SU-DHL-6 (cell line): ENCODE results near the gene COL7A1.

Experiments
- H2AFZ ChIP-seq: fragments of 200-600 bp; sonication (generic); 2 replicates; pipeline ENCODE4 v1.6.1; 2014; ENCODE audit warnings: low read depth, mild to moderate bottlenecking, moderate library complexity, mixed read lengths, antibody characterized with exemption, low read length; ENCODE audit not compliant: severe bottlenecking
- H3F3A ChIP-seq: fragments of 200-600 bp; shearing (Covaris generic); 2 replicates; pipeline ENCODE4 v1.6.0; 2016; ENCODE audit warnings: antibody characterized with exemption, mild to moderate bottlenecking; ENCODE audit not compliant: insufficient read depth
- H3K27ac ChIP-seq: fragments of 200-600 bp; sonication (generic); 2 replicates; pipeline ENCODE4 v1.5.1; 2016; ENCODE audit warnings: low read depth, mild to moderate bottlenecking, low read length, moderate library complexity, mixed read lengths
- H3K27me3 ChIP-seq: fragments of 200-600 bp; sonication (generic), shearing (Covaris generic); 2 replicates; pipeline ENCODE4 v1.6.0; 2014; ENCODE audit warnings: mild to moderate bottlenecking, low read length
- H3K36me3 ChIP-seq: fragments of 200-600 bp; sonication (generic); 2 replicates; pipeline ENCODE4 v1.6.1; 2014; ENCODE audit warnings: mild to moderate bottlenecking, low read length, mixed read lengths
- H3K4me2 ChIP-seq: fragments of 300-600, 200-600 bp; shearing (Covaris generic), sonication (generic); 2 replicates; pipeline ENCODE4 v1.6.0; 2014; ENCODE audit warnings: low read length, low read depth, mild to moderate bottlenecking; ENCODE audit not compliant: poor library complexity, severe bottlenecking
- H3K4me3 ChIP-seq: fragments of 200-600 bp; sonication (generic); 2 replicates; pipeline ENCODE4 v1.5.1; 2014; ENCODE audit warnings: antibody characterized with exemption, low read length, mild to moderate bottlenecking, mixed read lengths; ENCODE audit not compliant: insufficient read depth, poor library complexity, severe bottlenecking
- H3K79me2 ChIP-seq: fragments of 200-600 bp; sonication (generic); 2 replicates; pipeline ENCODE4 v1.6.1; 2014; ENCODE audit warnings: mild to moderate bottlenecking, low read length, moderate library complexity; ENCODE audit not compliant: insufficient read depth
- H3K9ac ChIP-seq: fragments of 200-600 bp; sonication (generic); 2 replicates; pipeline ENCODE4 v1.7.0; 2014; ENCODE audit warnings: mild to moderate bottlenecking, low read length
- H3K9me2 ChIP-seq: fragments of 200-600 bp; sonication (generic); replicated peaks from 2 replicates; pipeline ENCODE4 v1.6.1; 2014; ENCODE audit warnings: low read length; ENCODE audit not compliant: insufficient read depth
- H3K9me3 ChIP-seq: fragments of 200-600 bp; sonication (generic); 2 replicates; pipeline ENCODE4 v1.6.1; 2014; ENCODE audit warnings: low read length, mixed read lengths; ENCODE audit not compliant: insufficient read depth
- H4K20me1 ChIP-seq: fragments of 200-600 bp; sonication (generic); 2 replicates; pipeline ENCODE4 v1.6.1; 2014; ENCODE audit warnings: low read depth, mild to moderate bottlenecking, antibody characterized with exemption, low read length, moderate library complexity, mixed read lengths
- EZH2phosphoT487 ChIP-seq: fragments of 200-600 bp; sonication (generic), shearing (Covaris generic); conservative IDR thresholded peaks from 2 replicates; pipeline ENCODE4 v1.6.1; 2018; ENCODE audit warnings: mild to moderate bottlenecking, antibody characterized with exemption, low read length, moderate library complexity, mixed read lengths
- TF ChIP-seq, protein P1 (sequence below): fragments of 200-600 bp; sonication (generic); IDR thresholded peaks from one replicate; pipeline ENCODE4 v1.5.1; 2017; ENCODE audit warnings: antibody characterized with exemption, mild to moderate bottlenecking, low read length, moderate library complexity; ENCODE audit not compliant: insufficient read depth, poor library complexity, severe bottlenecking

COL7A1 gene

DNA sequence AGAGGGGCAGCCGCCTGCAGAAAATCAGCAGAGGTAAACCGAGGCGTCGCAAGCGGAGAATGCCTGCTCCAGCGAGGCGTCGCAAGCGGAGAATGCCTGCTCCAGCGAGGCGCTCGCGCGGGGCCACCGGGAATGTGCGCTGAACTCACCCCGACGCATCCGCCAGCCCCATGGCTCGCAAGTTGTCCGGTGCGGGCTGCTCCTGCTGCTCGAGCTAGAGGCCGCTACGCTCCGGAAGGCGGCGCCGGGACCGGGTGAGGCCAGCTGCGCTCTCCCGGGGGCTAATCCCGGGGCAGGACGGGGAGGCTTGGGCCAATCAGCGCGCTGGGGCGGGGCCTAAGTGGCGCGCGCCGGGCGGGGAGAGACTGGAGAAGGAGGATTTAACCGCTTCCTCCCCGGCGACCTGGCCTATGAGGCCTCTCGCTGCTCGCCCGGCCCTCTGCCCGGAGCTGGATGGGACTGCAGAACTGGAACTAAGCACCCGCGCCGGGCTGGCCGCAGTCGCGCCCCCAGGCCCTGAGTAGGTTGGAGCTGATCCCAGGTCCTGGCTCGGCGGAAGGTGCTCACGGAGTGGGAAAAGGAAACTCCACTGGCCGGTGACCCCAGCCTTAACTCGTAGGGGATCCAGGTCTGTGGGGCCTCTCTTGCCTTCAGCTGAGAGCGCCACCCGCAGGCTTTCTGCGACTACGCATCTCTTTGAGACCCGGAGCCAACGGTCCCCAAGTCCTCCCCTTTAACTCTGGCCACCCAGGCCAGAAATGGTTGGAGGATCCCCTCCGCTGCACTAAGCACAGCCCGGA, 40.3 kb upstream of the COL7A1 start, which contains the start of gene SLC26A6:
Gene SLC26A6 (minus strand): TSS at position 240 of the 800 bp plus-strand sequence. CDS start 68 bp downstream, at position 172.
- no peaks in the 10 kb centered on the region for H4K20me1 ChIP-seq
- H3K36me3 ChIP-seq = no peaks in the 10 kb centered on the region
- H3K9me3 ChIP-seq = no peaks in the 10 kb centered on the region
- peak within 1 kb of the TSS; percentile 88 for H3K9ac ChIP-seq
- no peaks in the 10 kb centered on the region for H3K79me2 ChIP-seq
- H3K27me3 ChIP-seq = no peaks in the 10 kb centered on the region
- H3K27ac ChIP-seq = peak within 1 kb of the TSS; percentile 54
- TF ChIP-seq, protein P1, sequence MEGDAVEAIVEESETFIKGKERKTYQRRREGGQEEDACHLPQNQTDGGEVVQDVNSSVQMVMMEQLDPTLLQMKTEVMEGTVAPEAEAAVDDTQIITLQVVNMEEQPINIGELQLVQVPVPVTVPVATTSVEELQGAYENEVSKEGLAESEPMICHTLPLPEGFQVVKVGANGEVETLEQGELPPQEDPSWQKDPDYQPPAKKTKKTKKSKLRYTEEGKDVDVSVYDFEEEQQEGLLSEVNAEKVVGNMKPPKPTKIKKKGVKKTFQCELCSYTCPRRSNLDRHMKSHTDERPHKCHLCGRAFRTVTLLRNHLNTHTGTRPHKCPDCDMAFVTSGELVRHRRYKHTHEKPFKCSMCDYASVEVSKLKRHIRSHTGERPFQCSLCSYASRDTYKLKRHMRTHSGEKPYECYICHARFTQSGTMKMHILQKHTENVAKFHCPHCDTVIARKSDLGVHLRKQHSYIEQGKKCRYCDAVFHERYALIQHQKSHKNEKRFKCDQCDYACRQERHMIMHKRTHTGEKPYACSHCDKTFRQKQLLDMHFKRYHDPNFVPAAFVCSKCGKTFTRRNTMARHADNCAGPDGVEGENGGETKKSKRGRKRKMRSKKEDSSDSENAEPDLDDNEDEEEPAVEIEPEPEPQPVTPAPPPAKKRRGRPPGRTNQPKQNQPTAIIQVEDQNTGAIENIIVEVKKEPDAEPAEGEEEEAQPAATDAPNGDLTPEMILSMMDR = peak; percentile 58
- TF ChIP-seq EZH2phosphoT487 = no peak
- peak within 1 kb of the TSS; percentile 71 for H3K4me3 ChIP-seq
- peak within 1 kb of the TSS; percentile 87 for H2AFZ ChIP-seq
- no peaks in the 10 kb centered on the region for H3F3A ChIP-seq
- H3K9me2 ChIP-seq = no peaks in the 10 kb centered on the region
- peak within 1 kb of the TSS; percentile 66 for H3K4me2 ChIP-seq

DNA sequence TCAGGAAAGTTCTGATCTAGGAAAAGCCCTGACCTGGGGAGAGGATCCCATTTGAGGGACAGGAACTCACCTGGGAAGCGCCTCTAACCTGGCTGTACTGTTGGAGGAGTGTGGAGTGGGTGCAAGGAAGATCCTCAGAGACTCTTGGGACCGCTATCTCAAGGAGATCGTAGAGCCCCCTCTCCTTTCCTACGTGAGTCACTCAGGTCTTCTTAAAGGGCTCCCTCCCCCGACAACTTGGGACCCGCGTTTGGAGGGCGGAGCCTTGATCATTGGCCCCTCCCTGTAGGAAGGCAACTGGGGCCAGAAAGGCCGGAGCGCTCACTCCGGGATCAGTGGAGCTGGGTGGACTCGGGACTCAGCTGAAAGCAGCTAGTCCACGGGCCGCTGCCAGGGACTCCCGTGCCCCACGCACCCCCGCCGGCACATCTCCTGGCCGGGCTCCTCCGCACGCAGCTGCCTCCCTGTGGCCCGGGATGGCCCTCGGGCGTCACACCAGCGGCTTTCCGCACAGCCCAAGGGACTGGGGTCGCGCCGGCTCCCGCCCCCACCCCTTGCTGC, 39.6 kb upstream of the COL7A1 start:
- Histone ChIP-seq H3K36me3 (no peaks in the 10 kb centered on the region), H3K27me3 (no peaks in the 10 kb centered on the region), H3K79me2 (no peaks in the 10 kb centered on the region), H3K9me3 (no peaks in the 10 kb centered on the region), H2AFZ (peak overlapping the region; percentile 76), H4K20me1 (no peaks in the 10 kb centered on the region), H3K9ac (peak overlapping the region; percentile 88), H3K4me2 (peak overlapping the region; percentile 56), H3K4me3 (peak overlapping the region; percentile 71), H3K27ac (peak overlapping the region; percentile 54), H3K9me2 (no peaks in the 10 kb centered on the region), H3F3A (no peaks in the 10 kb centered on the region)
- no peak for TF ChIP-seq EZH2phosphoT487
- TF ChIP-seq, protein P1 = no peak

DNA sequence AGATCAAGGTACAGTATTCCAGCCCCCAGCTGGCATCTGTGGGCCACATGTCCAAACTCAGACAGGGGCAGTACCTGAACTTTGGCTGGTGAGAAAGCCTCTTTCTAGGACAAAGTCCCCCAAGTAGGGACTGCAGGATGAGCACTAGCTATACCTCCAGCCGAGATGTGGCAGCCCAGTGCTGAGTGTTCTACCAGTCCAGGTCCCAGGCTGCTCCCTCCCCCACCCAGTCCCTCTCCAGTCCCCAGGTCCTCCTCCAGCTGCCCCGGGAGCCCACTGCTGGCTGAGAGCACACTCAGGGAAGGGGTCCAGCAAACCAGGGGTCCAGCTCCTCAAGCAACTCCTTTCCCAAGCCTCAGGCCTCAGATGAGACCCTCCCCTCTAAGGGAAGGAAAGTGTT, 38.6 kb upstream of the COL7A1 start:
- H3K36me3 ChIP-seq = no peaks in the 10 kb centered on the region
- no peaks in the 10 kb centered on the region for H4K20me1 ChIP-seq
- no peaks in the 10 kb centered on the region for H3F3A ChIP-seq
- no peaks in the 10 kb centered on the region for H3K9me3 ChIP-seq
- H3K4me2 ChIP-seq = peak overlapping the region; percentile 56
- H2AFZ ChIP-seq = no peak overlapping the region
- H3K9me2 ChIP-seq = no peaks in the 10 kb centered on the region
- no peak overlapping the region for H3K27ac ChIP-seq
- H3K79me2 ChIP-seq = no peaks in the 10 kb centered on the region
- H3K27me3 ChIP-seq = no peaks in the 10 kb centered on the region
- TF ChIP-seq EZH2phosphoT487 = no peak
- TF ChIP-seq, protein P1 = no peak
- H3K9ac ChIP-seq = no peak overlapping the region
- H3K4me3 ChIP-seq = no peak overlapping the region
